ENCODE data around the gene TADA3. TPM values are rescaled to one million over a fixed set of nuclear protein-coding genes. Genes with fewer than 3 reads are reported as not detected.

The TADA3 gene
- total RNA-seq, 4 donors from 2014 or later, result 38.0 to 63.6 (median 55.7) TPM

DNA sequence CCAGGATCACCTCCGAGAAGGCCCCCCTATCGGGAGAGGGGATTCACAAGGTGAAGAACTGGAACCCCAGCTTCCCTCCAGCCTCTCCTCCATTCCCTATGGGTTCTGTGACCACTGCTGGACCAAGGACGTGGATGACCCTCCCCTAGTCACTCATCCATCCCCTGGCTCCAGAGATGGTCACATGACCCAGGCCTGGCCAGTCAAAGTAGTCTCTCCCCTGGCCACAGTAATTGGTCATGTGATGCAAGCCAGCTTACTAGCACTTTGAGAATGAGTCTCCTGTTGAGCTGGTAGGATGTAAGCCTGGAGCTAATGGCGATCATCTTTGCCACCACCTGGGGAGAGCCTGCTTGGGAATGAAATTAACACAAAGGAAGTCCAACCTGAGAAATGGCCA lies 26.4 kb downstream of the TADA3 start:
- Histone ChIP-seq H3K36me3 (no peaks in the 10 kb centered on the region), H3K27ac (no peak overlapping the region), H3K4me1 (peaks cover 0 to 22% (median 6%) of the 10 kb centered on the region in 4 donors)

DNA sequence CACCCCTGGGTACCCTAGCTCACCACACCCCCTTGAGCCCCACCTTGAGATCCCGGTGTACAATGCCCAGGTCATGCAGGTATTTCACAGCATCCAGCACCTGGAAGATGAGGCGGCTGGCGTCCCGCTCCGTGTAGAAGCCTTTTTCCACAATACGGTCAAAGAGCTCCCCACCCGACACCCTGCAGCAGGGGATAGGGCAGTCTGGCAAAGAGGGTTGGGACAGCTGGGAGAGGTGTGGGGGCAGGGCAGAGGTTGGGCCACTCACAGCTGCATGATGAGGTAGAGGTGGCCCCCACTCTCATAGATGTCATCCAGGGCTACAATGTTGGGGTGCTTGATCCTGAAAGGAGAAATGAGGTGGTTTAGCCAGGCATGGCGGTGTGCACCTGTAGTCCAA lies 29.4 kb downstream of the TADA3 start:
- TF ChIP-seq, protein P1, sequence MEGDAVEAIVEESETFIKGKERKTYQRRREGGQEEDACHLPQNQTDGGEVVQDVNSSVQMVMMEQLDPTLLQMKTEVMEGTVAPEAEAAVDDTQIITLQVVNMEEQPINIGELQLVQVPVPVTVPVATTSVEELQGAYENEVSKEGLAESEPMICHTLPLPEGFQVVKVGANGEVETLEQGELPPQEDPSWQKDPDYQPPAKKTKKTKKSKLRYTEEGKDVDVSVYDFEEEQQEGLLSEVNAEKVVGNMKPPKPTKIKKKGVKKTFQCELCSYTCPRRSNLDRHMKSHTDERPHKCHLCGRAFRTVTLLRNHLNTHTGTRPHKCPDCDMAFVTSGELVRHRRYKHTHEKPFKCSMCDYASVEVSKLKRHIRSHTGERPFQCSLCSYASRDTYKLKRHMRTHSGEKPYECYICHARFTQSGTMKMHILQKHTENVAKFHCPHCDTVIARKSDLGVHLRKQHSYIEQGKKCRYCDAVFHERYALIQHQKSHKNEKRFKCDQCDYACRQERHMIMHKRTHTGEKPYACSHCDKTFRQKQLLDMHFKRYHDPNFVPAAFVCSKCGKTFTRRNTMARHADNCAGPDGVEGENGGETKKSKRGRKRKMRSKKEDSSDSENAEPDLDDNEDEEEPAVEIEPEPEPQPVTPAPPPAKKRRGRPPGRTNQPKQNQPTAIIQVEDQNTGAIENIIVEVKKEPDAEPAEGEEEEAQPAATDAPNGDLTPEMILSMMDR (IDR thresholded peaks at IDR 0.05), result no peak
- no peak for TF ChIP-seq POLR2A (IDR thresholded peaks at IDR 0.05)
- no peak for DNase-seq
- Histone ChIP-seq H3K9me3 (no peaks in the 10 kb centered on the region), H3K4me3 (no peak overlapping the region), H3K27ac (no peak overlapping the region), H3K27me3 (no peaks in the 10 kb centered on the region), H3K36me3 (peaks cover 0 to 27% (median 0%) of the 10 kb centered on the region in 3 donors), H3K4me1 (no peaks in the 10 kb centered on the region)

More for the DNA sequence above, 26.4 kb downstream of the TADA3 start:
- no peak overlapping the region for H3K4me3 ChIP-seq
- TF ChIP-seq, protein P1 (IDR thresholded peaks at IDR 0.05), result no peak
- no peak for TF ChIP-seq POLR2A (IDR thresholded peaks at IDR 0.05)
- no peak for DNase-seq
- no peaks in the 10 kb centered on the region for H3K9me3 ChIP-seq
- no peaks in the 10 kb centered on the region for H3K27me3 ChIP-seq

DNA sequence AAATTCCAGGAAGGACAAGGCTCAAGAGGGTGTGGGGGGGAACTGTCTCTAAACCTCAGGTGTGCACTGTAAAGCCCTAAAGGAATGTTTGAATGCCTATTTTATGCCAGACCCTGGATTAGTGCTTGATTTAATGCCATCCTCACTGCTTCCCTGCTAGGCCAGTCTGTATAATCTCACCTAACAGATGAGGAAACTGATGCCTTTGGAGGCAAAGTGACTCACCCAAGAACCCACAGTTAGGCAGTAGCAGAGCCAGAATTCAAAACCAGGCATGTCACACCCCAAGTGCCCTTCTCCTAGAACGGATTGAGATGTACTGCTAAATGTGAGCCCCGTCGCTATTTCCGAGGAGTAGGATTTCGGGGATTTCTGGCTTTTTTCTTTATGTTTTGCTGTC lies 30.4 kb downstream of the TADA3 start:
- Histone ChIP-seq H3K4me1 (no peaks in the 10 kb centered on the region), H3K36me3 (peaks cover 0 to 37% (median 0%) of the 10 kb centered on the region in 3 donors), H3K27ac (no peak overlapping the region), H3K9me3 (no peaks in the 10 kb centered on the region), H3K4me3 (no peak overlapping the region), H3K27me3 (no peaks in the 10 kb centered on the region)
- TF ChIP-seq, protein P1 (IDR thresholded peaks at IDR 0.05), result no peak
- TF ChIP-seq POLR2A (IDR thresholded peaks at IDR 0.05), result no peak
- DNase-seq, result no peak

DNA sequence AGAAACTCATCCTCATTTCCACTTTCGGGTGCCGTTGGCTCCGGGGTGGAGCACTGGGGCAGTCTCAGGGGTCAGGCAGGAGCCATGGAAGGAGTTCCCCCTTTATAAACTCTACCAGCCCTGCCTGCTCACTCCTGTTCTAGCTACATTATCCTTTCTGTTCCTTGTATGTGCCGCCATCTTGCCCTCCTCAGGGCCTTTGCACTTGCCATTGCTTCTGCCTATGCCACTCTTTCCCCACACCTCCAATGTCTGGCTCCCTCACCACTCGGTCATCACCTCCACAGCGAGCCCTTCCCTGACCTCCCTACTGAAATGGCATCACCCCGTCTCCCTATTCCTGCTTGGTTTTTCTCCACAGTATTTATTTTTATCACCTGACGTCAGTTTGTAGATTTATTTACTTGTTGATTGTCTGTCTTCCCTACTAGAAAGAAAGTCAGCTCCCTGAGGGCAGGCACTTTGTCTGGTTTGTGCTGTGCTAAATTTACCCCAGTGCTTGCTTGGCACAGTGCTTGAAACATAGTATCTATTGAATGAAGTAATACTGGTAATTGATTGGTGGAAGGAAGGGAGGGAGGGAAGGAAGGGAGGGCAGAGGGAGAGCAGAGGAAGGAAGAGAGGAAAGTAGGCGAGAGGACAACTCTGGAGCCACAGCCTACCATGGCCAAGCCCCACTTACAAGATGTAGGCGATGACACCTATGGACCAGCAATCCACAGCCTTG lies 31.3 kb downstream of the TADA3 start:
- TF ChIP-seq, protein P1 (IDR thresholded peaks at IDR 0.05), result no peak
- TF ChIP-seq POLR2A (IDR thresholded peaks at IDR 0.05), result no peak
- no peaks in the 10 kb centered on the region for H3K27me3 ChIP-seq
- no peak for DNase-seq
- no peak overlapping the region for H3K27ac ChIP-seq
- H3K9me3 ChIP-seq, result no peaks in the 10 kb centered on the region
- H3K4me3 ChIP-seq, result no peak overlapping the region
- H3K4me1 ChIP-seq, result no peaks in the 10 kb centered on the region
- peaks cover 0 to 46% (median 0%) of the 10 kb centered on the region in 3 donors for H3K36me3 ChIP-seq

DNA sequence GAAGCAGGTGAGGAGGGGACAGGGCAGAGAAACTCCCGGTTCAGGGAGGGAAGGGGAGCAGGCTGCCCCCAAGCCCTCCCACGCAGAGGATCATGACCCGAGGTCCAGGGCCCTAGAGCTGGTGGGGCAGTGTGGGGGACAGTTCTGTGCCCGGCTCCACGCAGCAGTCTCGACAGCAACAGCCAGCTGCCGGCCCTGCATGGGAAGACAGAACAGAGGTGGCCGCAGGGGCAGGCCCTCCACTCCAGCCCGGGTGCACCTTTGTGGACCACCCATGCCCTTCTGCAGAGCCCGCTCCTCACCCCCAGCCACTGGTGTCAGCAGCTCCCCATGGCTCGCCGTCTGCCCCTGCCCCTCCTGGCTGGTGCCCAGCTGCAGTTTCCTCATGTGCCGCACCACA lies 34.8 kb downstream of the TADA3 start:
- no peak for DNase-seq
- Histone ChIP-seq H3K4me3 (no peak overlapping the region), H3K4me1 (peaks cover 0 to 6% (median 2%) of the 10 kb centered on the region in 4 donors), H3K27ac (no peak overlapping the region), H3K36me3 (peaks cover 0 to 67% (median 0%) of the 10 kb centered on the region in 3 donors), H3K9me3 (no peaks in the 10 kb centered on the region), H3K27me3 (no peaks in the 10 kb centered on the region)
- no peak for TF ChIP-seq POLR2A (IDR thresholded peaks at IDR 0.05)
- TF ChIP-seq, protein P1 (IDR thresholded peaks at IDR 0.05), result no peak

Measured in Peyer's patch (tissue), 4 donors.